Stimulated activated CD4-positive, alpha-beta T cell treated with anti-CD3 and anti-CD28 coated beads, Interleukin-12 subunit alpha, Interleukin-12 subunit beta, amount 100 ng/mL, for 48 hours (primary cell): Measurements from ENCODE around the gene METTL13.

ENCODE experiments used
- DNase-seq, 3 donors: peaks; one replicate each; pipeline ENCODE4 v3.0.0-alpha.2; 2020; ENCODE audit warnings: low read depth in 2 of 3, low spot score in 1 of 3

METTL13 gene

DNA sequence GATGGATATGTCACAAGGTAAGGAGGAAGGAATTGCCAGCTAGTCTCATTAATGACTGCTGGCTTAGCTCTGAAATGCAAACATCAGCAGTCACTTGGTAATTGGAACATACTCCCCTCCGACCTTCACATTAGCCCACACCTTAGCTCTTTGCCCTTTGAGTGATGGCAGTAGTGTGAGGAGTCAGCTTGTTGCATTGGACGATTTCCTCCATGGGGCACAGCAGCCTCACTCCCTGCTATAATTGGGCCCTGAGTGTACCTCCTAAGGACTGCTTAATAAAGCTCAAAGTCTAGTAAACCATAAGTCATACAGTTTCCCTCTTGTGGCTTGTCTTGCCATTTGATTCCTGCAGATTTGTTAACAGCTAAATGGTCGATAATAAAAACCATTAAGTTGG, 19.4 kb downstream of the METTL13 start:
- no peak for DNase-seq

DNA sequence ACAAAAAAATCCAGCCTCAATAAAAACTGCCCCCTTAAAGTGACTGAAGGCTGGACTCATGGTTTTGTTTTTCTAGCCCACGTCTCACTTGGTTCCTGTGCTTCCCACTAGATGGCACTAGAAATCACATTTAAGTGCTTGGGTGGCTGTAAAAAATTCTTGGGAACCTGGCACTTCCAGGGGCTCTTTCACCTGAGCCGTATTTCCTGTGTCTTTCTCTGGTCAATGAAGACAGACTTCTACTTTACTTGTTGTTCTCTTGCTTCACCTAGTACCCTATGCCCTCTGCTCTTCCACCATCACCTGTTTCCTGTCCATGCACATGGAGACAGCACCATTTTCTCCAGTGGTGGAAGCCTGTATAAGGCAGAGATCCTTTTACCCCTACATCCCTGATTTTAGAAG, 20.0 kb downstream of the METTL13 start:
- peak in 1 of 3 donors; percentile 14 for DNase-seq

DNA sequence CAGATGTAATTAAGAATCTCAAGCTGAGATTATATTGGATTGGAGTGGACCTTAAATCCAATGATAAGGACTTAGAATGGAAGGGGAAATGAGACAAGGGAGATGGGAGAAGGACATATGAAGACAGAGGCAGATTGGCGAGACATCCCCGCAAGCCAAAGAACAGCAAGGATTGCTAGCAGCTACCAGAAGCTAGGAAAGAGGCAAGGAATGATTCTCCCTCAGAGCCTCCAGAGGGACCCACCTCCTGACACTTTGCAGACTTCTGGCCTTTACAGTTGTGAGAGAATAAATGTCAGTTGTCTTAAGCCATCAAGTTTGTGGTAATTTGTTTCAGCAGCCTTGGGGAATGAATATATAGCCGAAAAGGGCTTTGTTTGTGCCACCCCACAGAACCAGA, 20.7 kb downstream of the METTL13 start:
- DNase-seq, result no peak

DNA sequence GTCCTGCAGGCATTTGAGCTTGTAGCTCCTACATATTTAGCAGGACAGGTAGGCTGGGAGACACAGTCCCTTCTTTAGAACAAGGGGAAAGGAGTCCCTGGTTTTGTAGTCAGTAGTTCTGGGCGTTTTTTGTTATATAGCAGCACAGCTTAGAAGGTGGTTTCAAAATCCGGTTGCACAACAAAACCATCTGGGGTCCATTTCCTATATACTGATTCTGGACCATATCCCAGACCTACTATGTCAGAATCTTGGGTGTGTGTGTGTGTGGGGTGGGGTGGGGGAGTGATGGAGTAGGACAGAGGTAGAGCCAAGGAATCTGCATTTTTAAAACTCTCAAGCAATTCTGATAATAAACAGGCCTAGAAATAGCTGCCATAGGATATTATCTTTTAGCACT, 21.6 kb downstream of the METTL13 start:
- DNase-seq, result no peak

DNA sequence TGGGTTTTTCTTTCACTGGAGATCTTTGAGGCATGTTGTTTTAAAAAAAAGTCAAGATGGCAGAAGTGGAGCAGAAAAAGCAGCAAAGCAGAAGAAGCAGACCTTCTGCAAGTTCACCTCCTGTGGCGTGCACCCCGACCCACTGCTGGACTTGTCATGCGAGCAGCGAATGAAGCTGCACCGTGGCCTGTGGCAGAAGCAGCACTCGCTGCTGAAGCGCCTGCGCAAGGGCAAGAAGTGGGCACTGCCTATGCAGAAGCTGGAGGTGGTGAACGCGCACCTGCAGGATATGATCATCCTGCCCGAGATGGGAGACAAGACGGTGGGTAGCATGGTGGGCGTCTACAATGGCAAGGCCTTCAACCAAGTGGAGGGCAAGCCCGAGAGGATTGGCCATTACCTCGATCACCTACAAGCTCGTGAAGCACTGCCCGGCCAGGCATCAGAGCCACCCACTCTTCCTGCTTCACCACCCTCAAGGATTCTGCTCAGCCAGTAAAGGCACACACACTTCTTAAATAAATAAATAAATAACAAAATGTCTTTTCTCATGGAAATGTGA, 22.1 kb downstream of the METTL13 start:
- no peak for DNase-seq

DNA sequence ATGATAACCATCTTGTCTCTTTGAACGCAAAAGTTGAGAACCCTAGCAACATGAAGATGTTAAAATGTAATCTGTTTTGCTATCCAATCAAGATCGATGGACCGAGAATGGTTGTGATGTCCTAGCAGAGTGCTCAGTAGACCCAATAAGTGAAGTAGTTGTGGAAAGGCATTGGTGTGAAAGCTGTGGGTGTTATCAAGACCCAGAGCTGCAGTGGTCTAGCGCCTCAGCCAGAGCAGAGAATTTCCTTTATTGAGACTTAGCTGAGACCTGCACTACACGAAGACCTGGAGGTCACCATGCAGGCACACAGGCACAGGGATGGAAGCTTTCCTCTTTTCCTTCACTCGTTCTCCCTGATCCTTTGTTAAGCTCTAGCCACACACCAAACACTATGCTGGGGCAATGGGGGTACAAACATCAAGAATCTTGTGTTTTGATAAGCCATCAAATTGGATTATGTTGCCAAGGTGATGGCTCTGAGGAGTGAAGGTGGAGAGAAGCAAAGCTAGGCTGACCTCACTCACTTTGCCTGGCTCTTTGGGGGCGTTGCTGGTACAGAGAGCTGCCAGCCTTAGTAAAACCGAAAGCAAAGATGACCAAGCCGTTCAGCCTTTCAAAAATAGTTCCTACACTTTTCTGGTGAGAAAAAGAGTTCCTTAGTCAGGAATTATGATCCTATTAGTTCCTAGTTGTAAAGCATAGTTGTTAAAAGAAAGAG, 24.1 kb downstream of the METTL13 start:
- no peak for DNase-seq

DNA sequence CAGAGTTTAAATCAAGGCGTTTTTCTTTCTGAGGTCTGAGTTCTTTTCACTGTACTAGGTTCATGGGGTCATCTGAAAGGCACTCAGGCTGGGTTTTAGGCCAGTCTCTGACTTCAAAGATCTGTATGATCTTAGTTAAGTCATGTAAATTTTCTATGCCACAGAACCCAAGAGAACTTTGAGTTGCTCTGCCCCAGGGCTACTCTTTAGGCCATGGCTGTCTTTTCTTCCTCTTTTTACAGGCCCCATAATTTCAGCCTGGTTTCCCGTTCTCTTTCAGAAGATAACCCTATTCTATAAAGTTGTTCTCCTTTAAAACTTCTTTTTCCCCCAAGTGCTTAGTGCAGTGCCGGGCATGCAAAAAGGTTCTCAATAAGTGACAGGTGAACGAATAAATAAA, 26.1 kb downstream of the METTL13 start:
- DNase-seq, result no peak

DNA sequence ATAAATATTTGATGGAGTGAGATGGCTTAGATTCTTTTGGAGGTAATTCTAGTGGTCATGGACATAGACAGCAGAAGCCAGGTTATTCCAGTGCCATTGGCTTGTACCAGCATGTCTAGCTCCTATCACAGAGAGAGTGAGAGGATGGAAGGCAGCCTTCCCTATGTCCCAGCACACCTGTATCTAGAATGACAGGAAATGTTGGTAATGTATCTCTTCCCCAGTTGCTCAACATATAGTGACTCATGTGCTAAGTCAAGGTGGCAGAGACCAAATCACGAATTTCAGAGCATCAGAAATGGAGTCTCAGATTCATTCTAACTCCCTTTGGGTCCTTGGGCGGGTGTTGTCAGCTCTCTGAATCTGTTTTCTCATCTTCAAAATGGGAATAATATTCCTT, 28.4 kb downstream of the METTL13 start:
- DNase-seq, result no peak

DNA sequence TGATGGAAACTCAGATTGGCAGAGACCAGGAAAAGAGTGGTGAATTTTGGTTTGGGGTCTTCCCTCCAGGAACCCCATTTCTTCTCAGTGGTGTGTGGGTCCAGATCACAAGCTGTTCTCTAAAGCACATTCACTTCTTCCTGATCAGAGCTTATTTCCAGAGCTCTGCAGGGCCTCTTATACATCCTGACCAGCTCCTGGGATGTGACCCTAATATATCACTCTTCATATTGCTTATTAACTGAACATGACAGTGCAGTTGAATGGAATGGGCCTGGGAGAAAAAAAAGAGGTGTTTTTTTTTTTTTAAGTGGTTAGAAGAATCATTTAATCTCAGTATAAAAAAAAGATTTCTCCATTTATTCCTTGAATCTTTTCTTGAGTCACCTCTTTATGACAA, 30.2 kb downstream of the METTL13 start:
- no peak for DNase-seq

DNA sequence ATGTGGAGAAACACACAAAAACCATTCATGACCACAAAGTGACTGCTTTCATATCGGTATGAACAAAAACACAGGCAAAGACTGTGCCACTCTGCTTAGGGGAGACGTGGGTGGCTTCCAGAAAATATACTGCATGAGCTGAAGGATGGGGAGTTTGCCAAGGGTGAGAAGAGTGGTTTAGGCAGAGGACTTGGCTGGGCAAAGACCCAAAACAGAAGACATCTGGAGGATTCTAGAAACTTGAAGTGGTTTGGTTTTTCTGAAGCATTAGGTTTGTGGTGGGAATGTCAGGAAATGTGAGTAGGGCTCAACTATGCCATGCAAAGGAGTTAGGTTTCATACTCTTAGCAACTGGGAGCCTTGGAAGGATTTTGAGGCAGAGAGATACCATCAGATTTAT, 33.2 kb downstream of the METTL13 start:
- no peak for DNase-seq

DNA sequence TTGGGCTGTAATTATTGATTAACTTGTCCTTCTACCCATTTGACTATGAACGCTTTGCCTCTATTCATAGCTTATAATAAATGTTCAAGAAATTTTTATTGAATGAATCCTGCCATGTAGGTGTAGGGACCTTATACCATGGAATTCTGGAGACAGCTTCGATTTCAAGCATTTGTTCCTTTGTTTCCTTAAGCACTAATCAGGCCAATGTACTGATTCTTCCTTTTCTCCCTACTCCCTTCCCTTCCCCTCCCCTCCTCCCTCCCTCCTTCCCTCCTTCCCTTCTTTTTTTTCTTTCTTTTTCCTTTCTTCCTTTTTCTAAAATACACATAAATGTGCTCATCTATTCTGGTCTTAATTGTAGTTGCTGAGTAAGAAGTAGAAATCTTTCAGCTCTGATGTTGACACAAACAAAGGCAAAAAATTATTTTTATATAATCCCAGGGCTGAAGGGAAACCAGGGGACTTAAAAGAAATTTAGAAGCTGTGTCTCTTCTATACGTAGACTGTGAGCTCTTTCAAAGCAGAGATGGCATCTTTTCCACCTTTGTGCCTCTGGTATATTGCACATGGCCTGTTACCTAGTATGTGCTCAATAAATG, 34.9 kb downstream of the METTL13 start:
- DNase-seq, result no peak

DNA sequence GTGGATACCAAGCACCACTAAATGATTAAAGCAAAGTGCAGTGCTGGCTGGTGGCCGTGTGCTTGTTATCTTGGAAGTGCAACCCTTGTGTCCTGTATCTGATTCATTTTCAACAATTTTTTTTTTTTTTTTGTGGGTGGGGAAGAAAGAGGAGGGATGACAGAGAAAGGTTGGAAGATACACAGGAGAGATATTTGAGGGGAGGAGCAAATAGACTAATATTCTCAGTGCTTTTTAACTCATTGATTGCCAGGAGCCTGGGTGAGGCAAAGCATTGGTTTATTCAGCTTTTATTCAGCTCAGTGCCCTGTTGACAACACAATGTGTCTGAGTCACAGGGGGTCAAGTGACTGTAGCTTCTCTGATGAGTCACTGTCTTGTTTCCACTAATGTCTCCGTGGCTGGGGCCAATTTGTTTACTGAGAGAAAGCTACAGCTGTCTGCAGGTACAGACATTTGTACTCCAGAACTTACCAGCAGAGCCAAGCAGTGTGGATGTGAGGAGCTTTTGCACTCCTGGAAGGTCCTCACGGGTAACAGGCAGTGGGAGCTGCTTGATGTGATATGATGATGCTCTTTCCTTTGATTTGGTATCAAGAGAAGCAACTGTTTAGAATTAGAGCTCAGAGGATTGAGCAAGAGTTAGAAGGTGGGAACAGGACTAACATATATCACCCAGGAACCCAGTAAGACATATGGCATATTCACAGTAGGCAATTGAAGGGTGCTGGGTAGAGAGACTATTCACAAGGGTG, 36.2 kb downstream of the METTL13 start:
- peak in 2 of 3 donors; percentile 16 to 28 for DNase-seq

DNA sequence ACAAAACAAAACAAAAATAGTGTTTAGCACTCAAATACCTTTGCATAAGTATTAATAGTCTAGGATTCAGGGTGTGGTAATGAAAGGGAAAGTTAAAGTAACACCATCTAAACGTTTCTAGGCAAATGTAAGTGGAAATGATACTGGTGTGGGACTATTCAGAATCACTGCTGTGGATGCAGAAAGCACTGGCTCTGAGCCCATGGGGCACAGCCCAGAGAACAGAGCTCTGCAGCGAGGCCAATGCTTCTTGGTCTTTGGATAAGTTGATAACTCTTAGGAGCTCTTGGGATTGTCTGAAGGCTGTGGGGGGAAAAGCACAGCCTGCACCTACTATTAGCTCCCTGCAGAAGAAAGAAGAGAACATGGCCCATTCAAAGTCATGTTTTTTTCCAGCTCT, 38.5 kb downstream of the METTL13 start:
- no peak for DNase-seq

DNA sequence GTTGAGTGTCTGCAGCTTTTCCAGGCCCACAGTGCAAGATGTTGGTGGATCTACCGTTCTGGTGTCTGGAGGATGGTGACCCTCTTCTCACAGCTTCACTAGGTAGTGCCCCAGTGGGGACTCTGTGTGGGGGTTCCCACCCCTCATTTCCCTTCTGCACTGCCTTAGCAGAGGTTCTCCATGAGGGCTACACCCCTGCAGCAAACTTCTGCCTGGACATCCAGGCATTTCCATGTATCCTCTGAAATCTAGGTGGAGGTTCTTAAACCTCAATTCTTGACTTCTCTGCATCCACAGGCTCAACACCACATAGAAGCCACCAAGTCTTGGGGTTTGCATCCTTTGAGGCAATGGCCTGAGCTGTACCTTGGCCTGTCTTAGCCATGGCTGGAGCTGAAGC, 45.5 kb downstream of the METTL13 start:
- DNase-seq, result no peak

DNA sequence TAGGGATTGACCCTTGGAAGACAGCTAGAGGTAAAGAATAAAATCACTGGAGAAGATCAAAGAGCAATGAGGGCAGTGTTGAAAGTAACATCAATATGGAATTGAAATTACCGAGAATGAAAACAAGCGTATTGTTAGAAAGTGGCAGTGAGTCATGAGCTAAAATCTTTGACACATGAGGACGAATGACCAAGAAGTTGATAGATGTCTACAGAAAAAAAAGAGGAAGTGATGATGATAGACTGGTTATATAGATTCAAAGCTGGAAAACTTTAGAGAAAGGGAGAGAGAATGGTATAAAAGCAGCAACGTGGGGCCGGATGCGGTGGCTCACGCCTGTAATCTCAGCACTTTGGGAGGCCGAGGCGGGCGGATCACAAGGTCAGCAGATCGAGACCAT, 47.3 kb downstream of the METTL13 start:
- no peak for DNase-seq

DNA sequence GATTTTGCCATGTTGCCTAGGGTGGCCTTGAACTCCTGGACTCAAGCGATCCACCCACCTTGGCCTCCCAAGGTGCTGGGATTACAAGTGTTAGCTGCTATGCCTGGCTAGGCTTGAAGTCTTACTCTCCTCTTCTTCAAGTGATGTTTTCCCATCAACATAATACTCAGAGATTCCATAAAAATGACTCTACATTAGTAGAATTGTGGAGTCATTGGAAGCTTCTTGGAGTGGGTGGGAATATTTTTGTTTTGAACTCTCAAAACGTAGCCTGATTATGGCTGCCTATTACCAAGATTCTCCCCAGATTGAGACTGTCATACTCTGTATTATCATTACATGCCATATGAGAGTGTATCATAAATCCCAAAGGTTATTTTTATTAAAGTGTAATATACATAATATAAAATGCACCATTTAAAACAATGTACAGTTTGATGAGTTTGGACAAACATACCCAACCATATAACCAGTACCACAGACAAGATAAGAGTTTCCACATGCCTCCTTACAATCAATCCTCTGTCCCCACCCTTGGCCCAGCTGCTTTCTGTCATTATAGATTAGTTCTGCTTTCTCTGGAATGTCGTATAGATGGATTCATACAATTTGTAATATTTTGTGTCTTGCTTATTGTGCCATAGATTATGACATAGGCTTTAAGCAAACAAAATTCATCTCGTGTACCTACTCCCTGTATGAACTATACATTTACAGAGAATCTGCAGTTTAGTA, 51.8 kb downstream of the METTL13 start:
- DNase-seq, result no peak

DNA sequence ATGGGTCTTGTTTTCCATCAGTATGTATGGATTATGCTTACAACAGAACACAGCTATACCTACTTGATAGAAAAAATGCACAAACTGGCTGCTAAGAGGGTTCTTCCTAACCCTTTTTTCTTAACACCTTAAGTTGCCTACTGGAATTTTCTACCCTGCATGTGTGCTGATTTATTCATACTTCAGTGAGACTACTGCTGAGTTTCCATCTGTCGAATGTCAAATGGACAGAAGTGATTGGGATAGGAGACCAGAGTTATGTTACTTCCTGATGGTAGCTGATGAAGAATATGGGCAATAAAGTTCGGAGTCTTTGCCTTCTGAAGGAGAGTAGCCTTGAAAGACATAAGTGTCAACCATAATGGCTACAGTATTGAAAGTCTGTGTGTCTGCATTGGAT, 53.4 kb downstream of the METTL13 start:
- no peak for DNase-seq

DNA sequence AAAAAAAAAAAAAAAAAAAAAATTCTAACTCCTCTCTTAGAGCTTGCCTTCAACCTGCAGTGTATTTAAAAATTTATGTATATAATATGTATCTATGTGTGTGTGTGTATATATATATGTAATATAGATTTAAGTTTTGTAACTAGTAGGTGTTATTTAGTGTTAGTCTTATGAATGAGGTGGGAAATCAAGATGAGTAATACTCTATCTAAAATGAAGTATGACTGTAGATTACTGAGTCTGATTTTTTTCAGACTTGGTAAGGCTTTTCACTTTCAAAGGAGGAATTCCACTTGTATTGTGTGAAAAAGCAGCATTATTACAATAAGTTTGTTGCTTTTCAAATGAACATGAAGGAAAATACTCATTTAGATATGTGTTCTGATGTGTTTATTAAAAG, 54.4 kb downstream of the METTL13 start:
- DNase-seq, result no peak

DNA sequence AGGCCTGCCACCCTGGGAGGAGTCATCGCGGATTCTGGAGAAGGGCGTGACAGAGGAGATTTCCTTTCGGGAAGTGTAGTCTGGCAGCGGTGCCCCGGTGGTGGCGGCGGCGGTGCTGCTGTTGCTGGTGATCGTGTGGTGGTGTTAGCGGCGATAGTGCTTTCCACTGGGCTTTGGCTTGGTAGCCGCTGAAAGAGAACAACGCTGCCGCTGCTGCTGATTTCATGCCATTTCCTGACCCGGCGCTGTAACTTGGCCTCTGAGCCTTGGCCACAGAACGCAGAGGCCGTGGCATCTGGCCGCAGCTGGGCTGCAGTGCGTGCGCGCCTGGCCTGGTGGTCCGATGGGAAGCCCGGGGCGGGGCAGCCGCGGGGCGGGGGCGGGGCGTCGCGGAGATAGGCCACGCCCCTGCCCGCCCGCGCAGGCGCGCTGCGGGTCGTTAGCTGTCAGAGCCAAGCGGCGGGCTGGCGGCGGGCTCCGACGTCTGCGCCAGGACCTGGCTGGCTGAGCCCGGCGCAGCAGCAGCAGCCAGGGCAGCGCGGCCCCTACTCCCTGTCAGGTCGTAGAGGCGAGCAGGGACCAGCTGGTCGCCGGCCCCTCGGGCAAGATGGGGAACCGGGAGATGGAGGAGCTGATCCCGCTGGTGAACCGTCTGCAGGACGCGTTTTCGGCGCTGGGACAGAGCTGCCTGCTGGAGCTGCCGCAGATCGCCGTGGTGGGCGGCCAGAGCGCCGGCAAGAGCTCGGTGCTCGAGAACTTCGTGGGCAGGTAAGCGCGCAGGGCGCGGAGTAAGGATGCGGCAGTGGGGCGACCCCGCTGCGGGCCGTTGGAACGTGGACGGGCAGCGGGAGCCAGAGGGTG, 59.8 kb downstream of the METTL13 start, which contains the start of gene DNM3:
TSS of gene DNM3 (plus strand) at position 449 of the 861 bp plus-strand sequence. CDS start at position 608, 159 bp downstream.
- DNase-seq, result peak; percentile 31 to 69 (median 50)
